HepG2 (cell line): ENCODE measurements around the gene NDUFB3. TPM values are rescaled to one million over a fixed set of nuclear protein-coding genes. Genes with fewer than 3 reads are reported as not detected.
A peak's percentile ranks its signal among the peaks of the same experiment; 100 is the strongest.

Experiments used
- DNMT1 ChIP-seq: sonication (generic); formaldehyde crosslinking; IDR thresholded peaks from 2 replicates; pipeline ENCODE4 v1.5.1; 2020; ENCODE audit warnings: mild to moderate bottlenecking, missing genetic modification reagents
- FOXJ3 ChIP-seq: sonication (generic); formaldehyde crosslinking; IDR thresholded peaks from 2 replicates; pipeline ENCODE4 v1.4.0; 2020; ENCODE audit warnings: missing genetic modification reagents, mild to moderate bottlenecking, borderline replicate concordance
- JARID2 ChIP-seq: sonication (generic); formaldehyde crosslinking; IDR thresholded peaks from 2 replicates; pipeline ENCODE4 v1.8.1; 2023; ENCODE audit warnings: missing genetic modification reagents, inconsistent platforms; ENCODE audit not compliant: insufficient replicate concordance
- MATR3 ChIP-seq: sonication (generic); formaldehyde crosslinking; IDR thresholded peaks from 2 replicates; pipeline ENCODE4 v1.4.0; 2020; ENCODE audit warnings: missing genetic modification reagents
- PAX8 ChIP-seq: sonication (generic); formaldehyde crosslinking; IDR thresholded peaks from 2 replicates; pipeline ENCODE4 v1.8.0; 2022; ENCODE audit warnings: mild to moderate bottlenecking, missing genetic modification reagents, borderline replicate concordance
- RFX3 ChIP-seq: IDR thresholded peaks from 2 replicates; pipeline ENCODE4 v1.6.1; 2016; ENCODE audit warnings: missing biosample characterization, missing genetic modification reagents
- TEAD3 ChIP-seq: optimal IDR thresholded peaks from 2 replicates; pipeline ENCODE3; 2016; ENCODE audit warnings: borderline replicate concordance
- TIGD3 ChIP-seq: sonication (generic); formaldehyde crosslinking; IDR thresholded peaks from 2 replicates; pipeline ENCODE4 v1.5.1; 2020; ENCODE audit warnings: mild to moderate bottlenecking, missing genetic modification reagents, borderline replicate concordance
- ZFP36 ChIP-seq: fragments of 150-350 bp; IDR thresholded peaks from 2 replicates; pipeline ENCODE4 v1.6.1; 2018; ENCODE audit warnings: borderline replicate concordance, low read length, low read depth; ENCODE audit not compliant: partially characterized antibody
- ZMYM2 ChIP-seq: sonication (generic); formaldehyde crosslinking; IDR thresholded peaks from 2 replicates; pipeline ENCODE4 v1.8.0; 2022; ENCODE audit warnings: mild to moderate bottlenecking, missing genetic modification reagents
- ZNF124 ChIP-seq: sonication (generic); formaldehyde crosslinking; IDR thresholded peaks from 2 replicates; pipeline ENCODE4 v1.4.0; 2020; ENCODE audit warnings: missing genetic modification reagents
- ZNF333 ChIP-seq: sonication (generic); formaldehyde crosslinking; IDR thresholded peaks from 2 replicates; pipeline ENCODE4 v1.4.0; 2020; ENCODE audit warnings: mild to moderate bottlenecking, missing genetic modification reagents, borderline replicate concordance
- ZNF446 ChIP-seq: sonication (generic); formaldehyde crosslinking; IDR thresholded peaks from 2 replicates; pipeline ENCODE4 v1.5.0; 2020; ENCODE audit warnings: mild to moderate bottlenecking, missing genetic modification reagents
- ZNF567 ChIP-seq: sonication (generic); formaldehyde crosslinking; IDR thresholded peaks from 2 replicates; pipeline ENCODE4 v1.8.1; 2023; ENCODE audit warnings: mild to moderate bottlenecking, missing genetic modification reagents, borderline replicate concordance
- ZNF652 ChIP-seq: IDR thresholded peaks from 2 replicates; pipeline ENCODE4 v1.6.1; 2016; ENCODE audit warnings: low read depth, borderline replicate concordance
- ZNF670 ChIP-seq: sonication (generic); formaldehyde crosslinking; IDR thresholded peaks from 2 replicates; pipeline ENCODE4 v1.8.0; 2022; ENCODE audit warnings: mild to moderate bottlenecking, missing genetic modification reagents, borderline replicate concordance
- polyA plus RNA-seq, 8 experiments: library from polyadenylated mRNA; depleted of rRNA in 3 of 8; stranded (reverse) in 7 of 8; unstranded in 1 of 8; fragments of >200 nt; fragmentation: Illumina TruSeq in 4 of 8; extraction: Trizol in 4 of 8; gene quantifications; 2 replicates each; pipeline versions ENCODE4 v1.2.1 to v1.2.3, GENCODE V29; 2011 to 2016; ENCODE audit warnings: low read depth in 4 of 8, missing spikeins in 1 of 8, mixed read lengths in 1 of 8; ENCODE audit not compliant: insufficient read depth in 1 of 8
- total RNA-seq, 5 experiments: library from RNA; depleted of rRNA; stranded (reverse); fragments of >200 nt; fragmentation: Illumina TruSeq; extraction: Trizol; gene quantifications; 2 replicates each; pipeline ENCODE4 v1.2.3, GENCODE V29; 2016; ENCODE audit warnings: low read depth in 1 of 5
- TF ChIP-seq, protein P1 (sequence below): sonication (generic); formaldehyde crosslinking; IDR thresholded peaks from 2 replicates; pipeline ENCODE4 v1.4.0; 2020; ENCODE audit warnings: missing genetic modification reagents
- TF ChIP-seq, protein P2 (sequence below): sonication (generic); formaldehyde crosslinking; IDR thresholded peaks from 2 replicates; pipeline ENCODE4 v1.4.0; 2020; ENCODE audit warnings: missing genetic modification reagents, mild to moderate bottlenecking, borderline replicate concordance
- TF ChIP-seq, protein P3 (sequence below): fragments of 450-650 bp; IDR thresholded peaks from 2 replicates; pipeline ENCODE4 v1.6.1; 2017; ENCODE audit warnings: mild to moderate bottlenecking

NDUFB3 gene
- total and polyA plus RNA-seq, 2 of the 13 experiments (the other 11 are each of a cell fraction or from before 2014, with no cell fraction given), result 50.7 to 159 TPM

GRCh38 chr2:201116959-201117734, 45.3 kb downstream of the NDUFB3 start (continued):
- no peak for TF ChIP-seq MATR3 (CRISPR knock-in tag)
- TF ChIP-seq ZFP36, result no peak
- TF ChIP-seq, protein P1, sequence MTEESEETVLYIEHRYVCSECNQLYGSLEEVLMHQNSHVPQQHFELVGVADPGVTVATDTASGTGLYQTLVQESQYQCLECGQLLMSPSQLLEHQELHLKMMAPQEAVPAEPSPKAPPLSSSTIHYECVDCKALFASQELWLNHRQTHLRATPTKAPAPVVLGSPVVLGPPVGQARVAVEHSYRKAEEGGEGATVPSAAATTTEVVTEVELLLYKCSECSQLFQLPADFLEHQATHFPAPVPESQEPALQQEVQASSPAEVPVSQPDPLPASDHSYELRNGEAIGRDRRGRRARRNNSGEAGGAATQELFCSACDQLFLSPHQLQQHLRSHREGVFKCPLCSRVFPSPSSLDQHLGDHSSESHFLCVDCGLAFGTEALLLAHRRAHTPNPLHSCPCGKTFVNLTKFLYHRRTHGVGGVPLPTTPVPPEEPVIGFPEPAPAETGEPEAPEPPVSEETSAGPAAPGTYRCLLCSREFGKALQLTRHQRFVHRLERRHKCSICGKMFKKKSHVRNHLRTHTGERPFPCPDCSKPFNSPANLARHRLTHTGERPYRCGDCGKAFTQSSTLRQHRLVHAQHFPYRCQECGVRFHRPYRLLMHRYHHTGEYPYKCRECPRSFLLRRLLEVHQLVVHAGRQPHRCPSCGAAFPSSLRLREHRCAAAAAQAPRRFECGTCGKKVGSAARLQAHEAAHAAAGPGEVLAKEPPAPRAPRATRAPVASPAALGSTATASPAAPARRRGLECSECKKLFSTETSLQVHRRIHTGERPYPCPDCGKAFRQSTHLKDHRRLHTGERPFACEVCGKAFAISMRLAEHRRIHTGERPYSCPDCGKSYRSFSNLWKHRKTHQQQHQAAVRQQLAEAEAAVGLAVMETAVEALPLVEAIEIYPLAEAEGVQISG (CRISPR knock-in tag), result 0 out of 2 replicates have a peak, but pooled peaks have one; percentile 30
- TF ChIP-seq ZNF333 (CRISPR knock-in tag), result no peak
- no peak; the same call in 1 of the 2 replicates for TF ChIP-seq RFX3
- TF ChIP-seq ZNF446 (CRISPR knock-in tag), result no peak
- no peak for TF ChIP-seq ZMYM2 (CRISPR knock-in tag)
- no peak for TF ChIP-seq PAX8 (CRISPR knock-in tag)
- no peak for TF ChIP-seq ZNF670 (CRISPR knock-in tag)
- peak; percentile 10 for TF ChIP-seq JARID2 (CRISPR knock-in tag)
- TF ChIP-seq ZNF567 (CRISPR knock-in tag), result no peak
- TF ChIP-seq TEAD3 (CRISPR knock-in tag), result no peak
- TF ChIP-seq, protein P2, sequence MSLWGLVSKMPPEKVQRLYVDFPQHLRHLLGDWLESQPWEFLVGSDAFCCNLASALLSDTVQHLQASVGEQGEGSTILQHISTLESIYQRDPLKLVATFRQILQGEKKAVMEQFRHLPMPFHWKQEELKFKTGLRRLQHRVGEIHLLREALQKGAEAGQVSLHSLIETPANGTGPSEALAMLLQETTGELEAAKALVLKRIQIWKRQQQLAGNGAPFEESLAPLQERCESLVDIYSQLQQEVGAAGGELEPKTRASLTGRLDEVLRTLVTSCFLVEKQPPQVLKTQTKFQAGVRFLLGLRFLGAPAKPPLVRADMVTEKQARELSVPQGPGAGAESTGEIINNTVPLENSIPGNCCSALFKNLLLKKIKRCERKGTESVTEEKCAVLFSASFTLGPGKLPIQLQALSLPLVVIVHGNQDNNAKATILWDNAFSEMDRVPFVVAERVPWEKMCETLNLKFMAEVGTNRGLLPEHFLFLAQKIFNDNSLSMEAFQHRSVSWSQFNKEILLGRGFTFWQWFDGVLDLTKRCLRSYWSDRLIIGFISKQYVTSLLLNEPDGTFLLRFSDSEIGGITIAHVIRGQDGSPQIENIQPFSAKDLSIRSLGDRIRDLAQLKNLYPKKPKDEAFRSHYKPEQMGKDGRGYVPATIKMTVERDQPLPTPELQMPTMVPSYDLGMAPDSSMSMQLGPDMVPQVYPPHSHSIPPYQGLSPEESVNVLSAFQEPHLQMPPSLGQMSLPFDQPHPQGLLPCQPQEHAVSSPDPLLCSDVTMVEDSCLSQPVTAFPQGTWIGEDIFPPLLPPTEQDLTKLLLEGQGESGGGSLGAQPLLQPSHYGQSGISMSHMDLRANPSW (CRISPR knock-in tag), result no peak
- TF ChIP-seq, protein P3, sequence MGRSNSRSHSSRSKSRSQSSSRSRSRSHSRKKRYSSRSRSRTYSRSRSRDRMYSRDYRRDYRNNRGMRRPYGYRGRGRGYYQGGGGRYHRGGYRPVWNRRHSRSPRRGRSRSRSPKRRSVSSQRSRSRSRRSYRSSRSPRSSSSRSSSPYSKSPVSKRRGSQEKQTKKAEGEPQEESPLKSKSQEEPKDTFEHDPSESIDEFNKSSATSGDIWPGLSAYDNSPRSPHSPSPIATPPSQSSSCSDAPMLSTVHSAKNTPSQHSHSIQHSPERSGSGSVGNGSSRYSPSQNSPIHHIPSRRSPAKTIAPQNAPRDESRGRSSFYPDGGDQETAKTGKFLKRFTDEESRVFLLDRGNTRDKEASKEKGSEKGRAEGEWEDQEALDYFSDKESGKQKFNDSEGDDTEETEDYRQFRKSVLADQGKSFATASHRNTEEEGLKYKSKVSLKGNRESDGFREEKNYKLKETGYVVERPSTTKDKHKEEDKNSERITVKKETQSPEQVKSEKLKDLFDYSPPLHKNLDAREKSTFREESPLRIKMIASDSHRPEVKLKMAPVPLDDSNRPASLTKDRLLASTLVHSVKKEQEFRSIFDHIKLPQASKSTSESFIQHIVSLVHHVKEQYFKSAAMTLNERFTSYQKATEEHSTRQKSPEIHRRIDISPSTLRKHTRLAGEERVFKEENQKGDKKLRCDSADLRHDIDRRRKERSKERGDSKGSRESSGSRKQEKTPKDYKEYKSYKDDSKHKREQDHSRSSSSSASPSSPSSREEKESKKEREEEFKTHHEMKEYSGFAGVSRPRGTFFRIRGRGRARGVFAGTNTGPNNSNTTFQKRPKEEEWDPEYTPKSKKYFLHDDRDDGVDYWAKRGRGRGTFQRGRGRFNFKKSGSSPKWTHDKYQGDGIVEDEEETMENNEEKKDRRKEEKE, result no peak
- 0 out of 2 replicates have a peak, but pooled peaks have one; percentile 2 for TF ChIP-seq DNMT1 (CRISPR knock-in tag)
- peak; percentile 61; the same call in 1 of the 2 replicates for TF ChIP-seq FOXJ3 (CRISPR knock-in tag)
- TF ChIP-seq ZNF652 (CRISPR knock-in tag), result no peak; the same call in 1 of the 2 replicates
- no peak for TF ChIP-seq ZNF124 (CRISPR knock-in tag)
- no peak for TF ChIP-seq TIGD3 (CRISPR knock-in tag)
